Tibial nerve (tissue), 4 donors: ENCODE data around the gene VWA2. TPM values are rescaled to one million over a fixed set of nuclear protein-coding genes. Genes with fewer than 3 reads are reported as not detected.

Experiments
- DNase-seq, 2 donors: peaks; one replicate each; pipeline ENCODE4 v3.0.0-alpha.2; 2019; ENCODE audit warnings: low spot score in 2 of 2
- H3K27ac ChIP-seq, 4 donors: fragments of 200-600 bp; sonication (generic) in 3 of 4; one replicate each; pipeline ENCODE4 v1.5.1; 2017 to 2019; ENCODE audit warnings: mild to moderate bottlenecking in 1 of 4
- H3K27me3 ChIP-seq, 2 donors: fragments of 200-600 bp; sonication (generic) in 1 of 2; one replicate each; pipeline versions ENCODE4 v1.5.1 to v1.6.0; 2017 to 2019
- H3K36me3 ChIP-seq, 3 donors: fragments of 200-600 bp; sonication (generic); one replicate each; pipeline ENCODE4 v1.5.1; 2018 to 2019
- H3K4me1 ChIP-seq, 4 donors: fragments of 200-600 bp; sonication (generic) in 3 of 4; one replicate each; pipeline ENCODE4 v1.5.1; 2017 to 2019
- H3K4me3 ChIP-seq, 4 donors: fragments of 200-600 bp; sonication (generic) in 3 of 4; one replicate each; pipeline ENCODE4 v1.5.1; 2017 to 2019; ENCODE audit warnings: mild to moderate bottlenecking in 1 of 4, moderate library complexity in 1 of 4
- H3K9me3 ChIP-seq, 4 donors: fragments of 200-600 bp; sonication (generic) in 3 of 4; one replicate each; pipeline ENCODE4 v1.5.1; 2017 to 2019
- EP300 ChIP-seq, 2 donors: sonication (generic); formaldehyde crosslinking; IDR thresholded peaks; one replicate each; pipeline ENCODE4 v1.6.1; 2017; ENCODE audit warnings: antibody characterized with exemption in 2 of 2, mild to moderate bottlenecking in 1 of 2
- POLR2A ChIP-seq, 2 donors: fragments of 450-650 bp; IDR thresholded peaks; one replicate each; pipeline ENCODE4 v1.6.1; 2017; ENCODE audit warnings: antibody characterized with exemption in 2 of 2, mild to moderate bottlenecking in 2 of 2, moderate library complexity in 2 of 2
- WGBS, 2 donors: methylation state at CpG; one replicate each; pipeline ENCODE4 v1.1.5; 2018; 5-methylcytosine and 5-hydroxymethylcytosine counted together
- total RNA-seq, 4 donors: library from RNA; depleted of rRNA; stranded (reverse); fragments of >200 nt; gene quantifications; one replicate each; pipeline ENCODE4 v1.1.0, GENCODE V29; 2016
- TF ChIP-seq, protein P1 (sequence below), 5 experiments: fragments of 200-600 bp in 3 of 5; fragments of 450-650 bp in 2 of 5; sonication (generic) in 3 of 5; IDR thresholded peaks; one replicate each; pipeline ENCODE4 v1.5.1; 2016 to 2019; ENCODE audit warnings: antibody characterized with exemption in 5 of 5, mild to moderate bottlenecking in 3 of 5, moderate library complexity in 2 of 5

Gene VWA2
- total RNA-seq, 4 donors from 2014 or later = 0.22 to 1.6 (median 1.0) TPM

DNA sequence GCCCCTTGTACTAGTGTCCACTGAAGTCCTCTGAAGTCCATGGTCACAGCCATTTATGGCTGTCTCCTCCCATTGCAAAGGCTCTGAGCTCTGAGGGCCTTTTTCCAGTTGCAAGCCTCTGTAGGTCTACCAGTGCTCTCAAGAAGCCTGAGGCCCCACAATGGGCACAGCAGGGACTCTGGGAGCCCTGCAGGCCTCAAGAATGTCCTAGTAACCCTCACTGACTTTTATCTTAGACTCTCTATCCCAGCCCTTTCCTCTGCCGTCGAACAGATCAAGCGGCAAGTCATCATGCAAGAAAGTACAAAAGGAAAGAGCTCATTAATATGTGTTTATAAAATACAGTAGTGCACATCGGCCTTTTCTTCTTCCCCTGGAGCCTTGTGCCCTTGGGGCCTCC is 23.4 kb downstream of the VWA2 start:
- no peaks in the 10 kb centered on the region for H3K36me3 ChIP-seq
- H3K4me1 ChIP-seq = peaks cover 0 to 19% (median 0%) of the 10 kb centered on the region in 4 donors
- no peak overlapping the region for H3K4me3 ChIP-seq
- no peak for TF ChIP-seq EP300 (IDR thresholded peaks at IDR 0.05)
- TF ChIP-seq POLR2A (IDR thresholded peaks at IDR 0.05) = no peak
- TF ChIP-seq, protein P1, sequence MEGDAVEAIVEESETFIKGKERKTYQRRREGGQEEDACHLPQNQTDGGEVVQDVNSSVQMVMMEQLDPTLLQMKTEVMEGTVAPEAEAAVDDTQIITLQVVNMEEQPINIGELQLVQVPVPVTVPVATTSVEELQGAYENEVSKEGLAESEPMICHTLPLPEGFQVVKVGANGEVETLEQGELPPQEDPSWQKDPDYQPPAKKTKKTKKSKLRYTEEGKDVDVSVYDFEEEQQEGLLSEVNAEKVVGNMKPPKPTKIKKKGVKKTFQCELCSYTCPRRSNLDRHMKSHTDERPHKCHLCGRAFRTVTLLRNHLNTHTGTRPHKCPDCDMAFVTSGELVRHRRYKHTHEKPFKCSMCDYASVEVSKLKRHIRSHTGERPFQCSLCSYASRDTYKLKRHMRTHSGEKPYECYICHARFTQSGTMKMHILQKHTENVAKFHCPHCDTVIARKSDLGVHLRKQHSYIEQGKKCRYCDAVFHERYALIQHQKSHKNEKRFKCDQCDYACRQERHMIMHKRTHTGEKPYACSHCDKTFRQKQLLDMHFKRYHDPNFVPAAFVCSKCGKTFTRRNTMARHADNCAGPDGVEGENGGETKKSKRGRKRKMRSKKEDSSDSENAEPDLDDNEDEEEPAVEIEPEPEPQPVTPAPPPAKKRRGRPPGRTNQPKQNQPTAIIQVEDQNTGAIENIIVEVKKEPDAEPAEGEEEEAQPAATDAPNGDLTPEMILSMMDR (IDR thresholded peaks at IDR 0.05) = no peak
- no peak for DNase-seq
- no peaks in the 10 kb centered on the region for H3K27me3 ChIP-seq
- H3K27ac ChIP-seq = no peak overlapping the region
- no peaks in the 10 kb centered on the region for H3K9me3 ChIP-seq
- WGBS, 2 donors = 72 to 74% methylated on average over 4 of the region's 4 CpGs

DNA sequence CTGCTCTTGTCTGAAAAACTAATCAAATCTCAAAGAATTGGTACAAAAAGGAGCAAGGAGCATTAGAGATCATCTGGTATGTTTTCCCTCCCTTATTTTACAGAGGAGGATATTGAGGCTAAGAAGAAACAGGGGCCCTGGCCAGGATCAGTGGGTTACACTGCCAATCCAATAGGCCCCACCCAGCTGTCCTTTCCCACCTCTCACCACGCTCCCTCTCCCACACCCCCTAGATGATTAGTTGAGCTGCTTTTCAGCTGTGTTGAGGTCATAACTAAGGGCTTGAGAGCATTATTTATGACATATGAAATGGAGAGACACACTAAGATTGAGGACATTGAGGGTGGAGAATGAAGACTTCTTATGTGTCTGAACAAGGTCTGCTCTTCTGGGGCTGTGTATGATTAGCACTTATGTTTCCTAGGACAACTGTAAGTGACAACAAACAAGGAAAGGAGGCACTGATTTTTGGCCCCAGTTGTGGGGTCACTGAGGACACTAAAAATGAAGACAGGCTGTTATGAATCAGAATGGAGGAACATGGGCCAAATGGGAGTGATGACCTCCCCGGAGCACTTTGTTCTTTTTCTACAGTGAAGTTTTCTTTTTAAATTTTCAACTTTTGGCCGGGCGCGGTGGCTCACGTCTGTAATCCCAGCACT is 26.5 kb downstream of the VWA2 start:
- WGBS, 2 donors = 62 to 68% methylated on average over 6 of the region's 6 CpGs
- Histone ChIP-seq H3K4me3 (no peak overlapping the region), H3K27me3 (no peaks in the 10 kb centered on the region), H3K36me3 (no peaks in the 10 kb centered on the region), H3K4me1 (peaks cover 0 to 4% (median 0%) of the 10 kb centered on the region in 4 donors), H3K27ac (peak overlapping the region in 1 of 4 donors; percentile 49), H3K9me3 (no peaks in the 10 kb centered on the region)
- TF ChIP-seq POLR2A (IDR thresholded peaks at IDR 0.05) (no peak), EP300 (IDR thresholded peaks at IDR 0.05) (peak in 1 of 2 donors; percentile 42)
- peak in 1 of 2 donors; percentile 42 for DNase-seq

DNA sequence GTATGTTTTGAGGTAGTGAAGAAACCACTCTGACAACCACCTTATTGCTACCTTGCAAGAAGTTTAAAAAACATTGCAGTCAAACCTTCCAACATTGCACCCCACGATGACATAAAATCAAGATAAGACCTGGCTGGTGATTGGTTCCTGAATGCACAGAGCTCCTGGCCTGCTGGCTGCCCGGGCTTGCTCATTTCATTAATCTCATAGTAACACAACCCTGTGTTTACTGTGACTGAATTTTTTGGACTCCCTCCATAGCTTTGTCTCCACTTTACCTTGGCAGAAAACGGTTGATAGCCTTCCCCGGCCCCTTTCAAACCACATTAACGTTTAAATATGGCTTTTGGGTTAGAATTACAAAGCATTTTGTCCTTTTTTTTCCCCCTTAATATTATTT is 27.5 kb downstream of the VWA2 start:
- Histone ChIP-seq H3K27ac (no peak overlapping the region), H3K9me3 (no peaks in the 10 kb centered on the region), H3K27me3 (no peaks in the 10 kb centered on the region), H3K36me3 (no peaks in the 10 kb centered on the region), H3K4me3 (no peak overlapping the region), H3K4me1 (no peaks in the 10 kb centered on the region)
- 59 to 68% methylated on average over 5 of the region's 5 CpGs for WGBS, 2 donors
- DNase-seq = no peak
- no peak for TF ChIP-seq EP300 (IDR thresholded peaks at IDR 0.05)

DNA sequence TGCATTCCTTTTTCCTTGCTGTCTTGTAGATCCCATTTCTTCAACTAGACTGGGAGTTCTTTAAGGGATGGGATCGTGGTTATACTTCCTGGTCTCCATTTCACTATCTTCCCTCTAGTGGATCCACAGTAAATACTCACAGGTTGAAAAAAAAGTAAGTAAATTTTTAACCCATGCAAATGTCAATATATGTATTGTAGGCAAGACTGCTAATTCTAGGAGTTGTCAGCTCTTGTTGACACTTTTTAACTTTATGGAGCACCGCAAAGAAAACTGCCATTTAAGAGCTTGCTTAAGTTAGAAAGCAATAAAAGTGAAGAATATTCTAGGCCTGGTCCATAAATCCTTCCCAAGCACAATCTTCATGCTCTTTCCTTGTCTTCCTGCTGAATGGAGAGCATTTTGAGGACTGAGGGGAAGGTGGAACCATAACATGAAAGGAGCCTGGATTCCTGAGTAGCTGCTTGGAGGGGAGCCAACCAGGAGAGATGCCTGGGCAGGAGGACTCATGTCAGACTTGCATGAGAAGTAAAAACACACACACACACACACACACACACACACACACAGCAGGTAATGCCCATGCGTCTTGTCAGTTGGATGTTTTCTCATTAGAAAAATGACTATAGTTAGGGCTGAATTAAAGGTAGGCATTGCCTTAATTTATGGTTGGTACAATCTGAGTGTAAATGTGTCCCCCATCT is 32.2 kb downstream of the VWA2 start:
- Histone ChIP-seq H3K9me3 (no peaks in the 10 kb centered on the region), H3K27me3 (no peaks in the 10 kb centered on the region), H3K36me3 (no peaks in the 10 kb centered on the region), H3K27ac (no peak overlapping the region), H3K4me1 (no peaks in the 10 kb centered on the region), H3K4me3 (no peak overlapping the region)
- DNase-seq = no peak
- TF ChIP-seq POLR2A (IDR thresholded peaks at IDR 0.05) (no peak), EP300 (IDR thresholded peaks at IDR 0.05) (no peak)
- TF ChIP-seq, protein P1 (IDR thresholded peaks at IDR 0.05) = no peak
- 79 to 80% methylated on average over 3 of the region's 3 CpGs for WGBS, 2 donors

DNA sequence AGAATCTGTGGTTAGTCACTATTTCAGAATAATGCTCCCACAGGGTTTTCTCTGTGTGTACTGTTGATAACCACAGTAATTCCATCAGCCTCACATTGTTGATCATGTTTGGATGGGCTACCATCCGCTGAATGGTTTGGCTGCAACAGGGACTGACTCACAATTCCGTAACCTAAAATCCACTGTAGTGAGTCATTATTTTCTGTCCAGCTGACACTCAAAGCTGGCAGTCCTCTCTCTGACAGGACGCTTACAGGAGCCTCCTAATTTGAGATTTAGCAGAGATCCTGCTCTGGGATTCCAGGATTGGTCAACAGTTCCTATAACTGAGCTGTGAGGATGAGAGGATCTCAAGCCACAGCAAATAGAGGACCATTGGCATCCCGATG is 32.7 kb downstream of the VWA2 start:
- Histone ChIP-seq H3K4me3 (no peak overlapping the region), H3K9me3 (no peaks in the 10 kb centered on the region), H3K27me3 (no peaks in the 10 kb centered on the region), H3K4me1 (no peaks in the 10 kb centered on the region), H3K27ac (no peak overlapping the region), H3K36me3 (no peaks in the 10 kb centered on the region)
- TF ChIP-seq EP300 (IDR thresholded peaks at IDR 0.05) (peak in 1 of 2 donors; percentile 57), POLR2A (IDR thresholded peaks at IDR 0.05) (no peak)
- TF ChIP-seq, protein P1 (IDR thresholded peaks at IDR 0.05) = no peak
- WGBS, 2 donors = 50 to 67% methylated on average over 4 of the region's 4 CpGs
- DNase-seq = peak in 1 of 2 donors; percentile 58

DNA sequence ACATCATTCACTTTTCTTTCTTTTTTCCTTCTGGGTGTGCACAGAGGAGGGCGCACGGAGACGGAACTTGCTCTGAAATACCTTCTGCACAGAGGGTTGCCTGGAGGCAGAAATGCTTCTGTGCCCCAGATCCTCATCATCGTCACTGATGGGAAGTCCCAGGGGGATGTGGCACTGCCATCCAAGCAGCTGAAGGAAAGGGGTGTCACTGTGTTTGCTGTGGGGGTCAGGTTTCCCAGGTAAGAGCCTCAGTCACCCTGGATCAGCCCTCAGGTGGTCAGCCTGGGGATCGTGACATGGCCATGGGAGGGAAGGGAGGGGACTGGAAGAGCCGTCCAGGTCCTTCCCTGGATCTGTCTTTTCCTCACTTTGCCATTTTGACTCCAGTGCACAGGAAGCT is 33.6 kb downstream of the VWA2 start:
- no peaks in the 10 kb centered on the region for H3K36me3 ChIP-seq
- TF ChIP-seq EP300 (IDR thresholded peaks at IDR 0.05) (no peak), POLR2A (IDR thresholded peaks at IDR 0.05) (no peak)
- TF ChIP-seq, protein P1 (IDR thresholded peaks at IDR 0.05) = no peak
- H3K9me3 ChIP-seq = no peaks in the 10 kb centered on the region
- 83 to 84% methylated on average over 6 of the region's 6 CpGs for WGBS, 2 donors
- H3K4me1 ChIP-seq = no peaks in the 10 kb centered on the region
- no peak for DNase-seq
- H3K27me3 ChIP-seq = no peaks in the 10 kb centered on the region
- no peak overlapping the region for H3K27ac ChIP-seq
- H3K4me3 ChIP-seq = no peak overlapping the region
